Peyer's patch (tissue), 4 donors: ENCODE measurements around the gene HACD3. TPM values are rescaled to one million over a fixed set of nuclear protein-coding genes. Genes with fewer than 3 reads are reported as not detected.

Experiments used
- DNase-seq, 3 donors: peaks; one replicate each; pipeline ENCODE4 v3.0.0-alpha.2; 2017 to 2019
- H3K27ac ChIP-seq, 4 donors: fragments of 200-600 bp; sonication (generic); one replicate each; pipeline ENCODE4 v1.5.1; 2016 to 2019
- H3K27me3 ChIP-seq, 2 donors: fragments of 200-600 bp; sonication (generic); one replicate each; pipeline ENCODE4 v1.5.1; 2019
- H3K36me3 ChIP-seq, 3 donors: fragments of 200-600 bp; sonication (generic); one replicate each; pipeline ENCODE4 v1.5.1; 2016 to 2019
- H3K4me1 ChIP-seq, 4 donors: fragments of 200-600 bp; sonication (generic); one replicate each; pipeline ENCODE4 v1.5.1; 2016 to 2019
- H3K4me3 ChIP-seq, 4 donors: fragments of 200-600 bp; sonication (generic); 1 replicate in 3 of 4; 2 replicates in 1 of 4; pipeline ENCODE4 v1.5.1; 2016 to 2019; ENCODE audit warnings: mild to moderate bottlenecking in 1 of 4
- H3K9me3 ChIP-seq, 4 donors: fragments of 200-600 bp; sonication (generic); one replicate each; pipeline ENCODE4 v1.5.1; 2016 to 2019; ENCODE audit warnings: mild to moderate bottlenecking in 1 of 4
- CTCF ChIP-seq, 6 experiments: fragments of 450-650 bp in 4 of 6; fragments of 200-600 bp in 2 of 6; sonication (generic) in 1 of 6; IDR thresholded peaks; one replicate each; pipeline ENCODE4 v1.5.1; 2017 to 2019; ENCODE audit warnings: antibody characterized with exemption in 6 of 6, mild to moderate bottlenecking in 3 of 6, moderate library complexity in 1 of 6
- POLR2A ChIP-seq, 2 donors: fragments of 450-650 bp; IDR thresholded peaks; one replicate each; pipeline ENCODE4 v1.5.1; 2017; ENCODE audit warnings: antibody characterized with exemption in 2 of 2, mild to moderate bottlenecking in 2 of 2, moderate library complexity in 2 of 2
- total RNA-seq, 4 donors: library from RNA; depleted of rRNA; stranded (reverse); fragments of >200 nt; gene quantifications; one replicate each; pipeline ENCODE4 v1.1.0, GENCODE V29; 2016

HACD3 gene
- total RNA-seq, 4 donors from 2014 or later: 22.3 to 36.5 (median 26.8) TPM

- Histone ChIP-seq H3K9me3 (no peaks in the 10 kb centered on the region), H3K27me3 (no peaks in the 10 kb centered on the region), H3K36me3 (peaks cover 0 to 45% (median 0%) of the 10 kb centered on the region in 3 donors), H3K4me1 (no peaks in the 10 kb centered on the region), H3K27ac (no peak overlapping the region), H3K4me3 (no peak overlapping the region)
- TF ChIP-seq CTCF (IDR thresholded peaks at IDR 0.05) (no peak), POLR2A (IDR thresholded peaks at IDR 0.05) (no peak)
- DNase-seq: no peak
Observed at GRCh38 chr15:65576664-65577063, 46.4 kb downstream of the HACD3 start.

GRCh38 chr15:65577129-65577996 is 47.1 kb downstream of the HACD3 start:
- Histone ChIP-seq H3K36me3 (peaks cover 0 to 52% (median 0%) of the 10 kb centered on the region in 3 donors), H3K4me3 (no peak overlapping the region), H3K9me3 (no peaks in the 10 kb centered on the region), H3K27ac (no peak overlapping the region), H3K27me3 (no peaks in the 10 kb centered on the region), H3K4me1 (no peaks in the 10 kb centered on the region)
- no peak for DNase-seq
- TF ChIP-seq POLR2A (IDR thresholded peaks at IDR 0.05) (no peak), CTCF (IDR thresholded peaks at IDR 0.05) (no peak)

DNA sequence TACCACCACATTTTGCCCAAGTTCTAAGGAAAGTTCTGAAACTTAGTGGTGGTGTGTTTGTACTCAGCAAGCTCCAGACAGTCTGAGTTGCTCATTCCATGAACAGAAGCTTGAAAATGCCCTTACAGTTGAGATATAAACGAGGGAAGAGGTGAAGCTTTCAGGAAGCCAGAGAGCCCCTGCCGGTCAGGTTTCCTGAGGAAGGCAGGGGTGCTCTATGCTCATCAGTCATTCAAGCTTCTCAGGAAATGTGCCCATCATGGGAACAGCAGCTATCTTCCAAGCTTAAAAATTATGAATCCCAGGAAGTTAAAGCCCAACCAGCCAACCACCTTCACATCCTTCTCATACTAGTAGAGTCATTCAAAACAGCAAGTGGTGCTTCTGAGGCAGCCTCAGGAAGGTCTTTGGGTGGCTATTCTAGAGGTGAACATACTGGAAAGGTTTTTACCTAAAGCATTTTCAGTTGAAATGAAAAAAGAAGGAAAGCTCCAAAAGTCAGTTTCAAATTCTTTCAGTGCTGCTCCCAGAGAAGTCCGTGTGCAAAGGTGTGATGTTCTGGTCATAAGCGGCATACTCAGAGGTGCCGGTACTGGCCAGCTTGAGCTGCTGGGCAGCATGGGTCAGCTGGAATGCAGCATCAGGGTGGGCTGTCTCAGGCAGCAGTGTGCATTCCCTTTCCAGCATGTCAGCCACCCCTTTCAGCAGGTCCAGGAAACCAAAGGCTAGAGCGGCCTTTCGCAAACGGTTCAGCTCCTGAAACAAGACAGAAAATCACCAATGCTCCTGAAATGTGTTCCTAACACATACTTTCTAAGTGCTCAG is 48.9 kb downstream of the HACD3 start:
- peaks cover 0 to 5% (median 0%) of the 10 kb centered on the region in 4 donors for H3K4me1 ChIP-seq
- no peak overlapping the region for H3K4me3 ChIP-seq
- H3K36me3 ChIP-seq: peaks cover 0 to 67% (median 0%) of the 10 kb centered on the region in 3 donors
- no peak for DNase-seq
- TF ChIP-seq CTCF (IDR thresholded peaks at IDR 0.05) (no peak), POLR2A (IDR thresholded peaks at IDR 0.05) (no peak)
- no peaks in the 10 kb centered on the region for H3K9me3 ChIP-seq
- no peak overlapping the region for H3K27ac ChIP-seq
- H3K27me3 ChIP-seq: no peaks in the 10 kb centered on the region

DNA sequence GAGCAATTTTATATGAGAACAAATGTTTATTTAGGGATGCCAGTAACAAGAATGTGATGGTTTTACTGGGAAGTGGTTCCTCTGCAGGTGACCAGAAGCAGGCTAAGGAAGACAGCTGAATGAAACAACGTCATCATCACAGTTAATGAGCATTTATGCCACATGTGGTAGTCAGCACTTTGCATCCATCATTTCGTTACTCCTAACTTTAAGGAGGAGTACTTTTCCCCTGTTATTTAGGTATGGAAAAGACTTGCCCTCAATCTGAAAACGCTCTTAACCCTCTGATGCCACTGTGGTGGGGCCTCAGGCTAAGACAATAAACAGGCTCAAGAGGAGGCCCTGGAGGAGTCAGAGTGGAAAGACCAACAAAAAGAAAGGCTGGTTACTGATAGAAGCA is 49.5 kb downstream of the HACD3 start:
- H3K27ac ChIP-seq: no peak overlapping the region
- H3K9me3 ChIP-seq: no peaks in the 10 kb centered on the region
- H3K36me3 ChIP-seq: peaks cover 0 to 73% (median 0%) of the 10 kb centered on the region in 3 donors
- TF ChIP-seq CTCF (IDR thresholded peaks at IDR 0.05) (no peak), POLR2A (IDR thresholded peaks at IDR 0.05) (no peak)
- H3K4me3 ChIP-seq: no peak overlapping the region
- H3K27me3 ChIP-seq: no peaks in the 10 kb centered on the region
- no peak for DNase-seq
- peaks cover 0 to 10% (median 0%) of the 10 kb centered on the region in 4 donors for H3K4me1 ChIP-seq

- peaks cover 0 to 10% (median 0%) of the 10 kb centered on the region in 4 donors for H3K4me1 ChIP-seq
- no peak for TF ChIP-seq CTCF (IDR thresholded peaks at IDR 0.05)
- TF ChIP-seq POLR2A (IDR thresholded peaks at IDR 0.05): no peak
- DNase-seq: no peak
- H3K36me3 ChIP-seq: peaks cover 0 to 73% (median 0%) of the 10 kb centered on the region in 3 donors
- H3K27me3 ChIP-seq: no peaks in the 10 kb centered on the region
- no peak overlapping the region for H3K27ac ChIP-seq
- no peaks in the 10 kb centered on the region for H3K9me3 ChIP-seq
- no peak overlapping the region for H3K4me3 ChIP-seq
Observed at GRCh38 chr15:65580287-65580686, 50.0 kb downstream of the HACD3 start.
